Skeletal muscle tissue (tissue), 4 donors: ENCODE data around the gene FAXC. TPM values are rescaled to one million over a fixed set of nuclear protein-coding genes. Genes with fewer than 3 reads are reported as not detected.

Experiments used
- H3K27ac ChIP-seq: one replicate; pipeline ENCODE4 v1.7.0; 2013; ENCODE audit warnings: mild to moderate bottlenecking, low read depth, low read length, inconsistent platforms
- H3K27me3 ChIP-seq, 3 donors: one replicate each; pipeline ENCODE4 v1.7.0; 2013; ENCODE audit warnings: low read length in 3 of 3; ENCODE audit not compliant: control insufficient read depth in 3 of 3, insufficient read depth in 3 of 3
- H3K36me3 ChIP-seq, 3 donors: one replicate each; pipeline ENCODE4 v1.7.0; 2013; ENCODE audit warnings: low read length in 3 of 3; ENCODE audit not compliant: control insufficient read depth in 3 of 3, insufficient read depth in 3 of 3
- H3K4me1 ChIP-seq, 3 donors: one replicate each; pipeline ENCODE4 v1.7.0; 2013; ENCODE audit warnings: low read length in 3 of 3, mild to moderate bottlenecking in 3 of 3; ENCODE audit not compliant: control insufficient read depth in 3 of 3, insufficient read depth in 3 of 3
- H3K4me3 ChIP-seq, 3 donors: one replicate each; pipeline ENCODE4 v1.7.0; 2013; ENCODE audit warnings: low read length in 3 of 3
- H3K9ac ChIP-seq, 3 donors: one replicate each; pipeline ENCODE4 v1.7.0; 2013; ENCODE audit warnings: low read length in 3 of 3, mild to moderate bottlenecking in 3 of 3, moderate library complexity in 2 of 3, low read depth in 1 of 3
- H3K9me3 ChIP-seq, 3 donors: one replicate each; pipeline ENCODE4 v1.7.0; 2013; ENCODE audit warnings: low read length in 3 of 3; ENCODE audit not compliant: control insufficient read depth in 3 of 3
- total RNA-seq: library from RNA; depleted of rRNA; stranded (reverse); fragments of >200 nt; gene quantifications from one replicate; pipeline ENCODE4 v1.2.3, GENCODE V29; 2014
- donor health status: Osteomylitis.

Gene FAXC
- 4.2 TPM for total RNA-seq

DNA sequence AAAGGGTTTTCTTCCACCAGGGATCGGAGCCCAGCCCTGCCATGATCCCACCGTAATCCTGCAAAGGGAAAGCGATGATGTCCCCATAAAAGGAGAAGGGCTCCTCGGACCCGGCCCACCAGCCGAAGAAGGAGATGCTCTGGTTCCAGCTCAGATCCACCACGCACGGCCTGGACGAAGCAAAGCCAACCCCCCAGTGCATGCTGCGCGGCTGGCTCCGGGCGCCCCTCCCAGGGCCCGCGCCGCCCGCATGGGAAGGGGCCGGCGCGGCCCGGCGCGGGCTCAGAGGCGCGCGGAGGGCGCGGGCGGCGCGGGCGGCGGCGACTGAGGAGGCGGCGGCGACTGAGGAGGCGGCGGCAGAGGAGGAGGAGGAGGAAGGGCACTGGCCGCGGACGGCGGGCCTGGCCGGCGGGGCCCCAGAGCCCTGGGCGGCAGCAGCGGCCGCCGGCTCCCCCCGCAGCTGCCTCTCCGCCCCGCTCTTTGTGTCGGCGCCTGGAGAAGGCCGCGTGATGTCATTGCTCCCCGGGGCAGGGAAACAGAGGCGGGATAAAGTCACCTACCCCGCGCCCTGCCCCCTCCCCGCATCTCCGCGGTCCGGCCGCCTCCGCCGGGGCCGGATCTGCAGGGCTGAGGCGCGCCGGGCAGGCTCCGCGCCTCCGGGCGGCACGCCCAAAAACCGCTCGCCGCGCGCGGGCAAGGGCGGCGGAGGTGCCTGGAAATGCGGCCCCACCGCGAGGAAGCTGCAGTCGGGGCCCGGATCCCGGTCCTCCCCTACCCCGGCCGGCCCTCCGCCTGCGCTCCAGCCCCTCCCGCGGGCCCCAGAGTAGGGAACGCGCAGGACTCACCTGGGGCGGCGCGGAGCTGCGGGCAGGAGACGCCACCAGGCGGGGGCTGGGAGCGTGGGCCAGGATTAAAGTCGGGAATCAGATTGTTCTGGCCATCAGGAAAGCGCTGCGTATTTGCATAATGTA, at the start of gene FAXC:
Gene FAXC, minus strand, starts transcription at position 504 of the 971 bp plus-strand sequence. Its CDS starts 302 bp downstream, at position 202.
- no peak within 1 kb of the TSS for H3K27ac ChIP-seq
- H3K36me3 ChIP-seq, result no peaks in the 10 kb centered on the region
- H3K27me3 ChIP-seq, result peaks cover 15 to 46% (median 35%) of the 10 kb centered on the region in 3 donors
- H3K4me3 ChIP-seq, result peak within 1 kb of the TSS; percentile 27 to 58 (median 57)
- H3K9me3 ChIP-seq, result no peaks in the 10 kb centered on the region
- peaks cover 0 to 3% (median 2%) of the 10 kb centered on the region in 3 donors for H3K4me1 ChIP-seq
- peak within 1 kb of the TSS in 1 of 3 donors; percentile 50 for H3K9ac ChIP-seq

DNA sequence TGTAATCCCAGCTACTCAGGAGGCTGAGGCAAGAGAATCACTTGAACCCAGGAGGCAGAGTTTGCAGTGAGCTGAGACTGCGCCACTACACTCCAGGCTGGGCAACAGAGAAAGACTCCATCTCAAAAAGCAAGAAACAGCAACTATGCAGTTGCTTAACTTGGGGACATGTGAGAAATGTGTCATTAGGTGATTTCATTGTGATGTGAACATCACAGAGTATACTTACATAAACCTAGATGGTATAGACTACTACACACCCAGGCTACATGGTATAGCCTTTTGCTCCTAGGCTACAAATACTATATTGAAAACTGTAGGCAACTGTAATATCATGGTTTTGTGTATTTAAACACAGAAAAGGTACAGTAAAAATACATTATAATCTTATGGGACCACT, 47.8 kb upstream of the FAXC start:
- Histone ChIP-seq H3K4me3 (no peak overlapping the region), H3K9ac (no peak overlapping the region), H3K27ac (no peak overlapping the region), H3K9me3 (no peaks in the 10 kb centered on the region), H3K4me1 (no peaks in the 10 kb centered on the region), H3K36me3 (peaks cover 15 to 41% (median 39%) of the 10 kb centered on the region in 3 donors), H3K27me3 (no peaks in the 10 kb centered on the region)

DNA sequence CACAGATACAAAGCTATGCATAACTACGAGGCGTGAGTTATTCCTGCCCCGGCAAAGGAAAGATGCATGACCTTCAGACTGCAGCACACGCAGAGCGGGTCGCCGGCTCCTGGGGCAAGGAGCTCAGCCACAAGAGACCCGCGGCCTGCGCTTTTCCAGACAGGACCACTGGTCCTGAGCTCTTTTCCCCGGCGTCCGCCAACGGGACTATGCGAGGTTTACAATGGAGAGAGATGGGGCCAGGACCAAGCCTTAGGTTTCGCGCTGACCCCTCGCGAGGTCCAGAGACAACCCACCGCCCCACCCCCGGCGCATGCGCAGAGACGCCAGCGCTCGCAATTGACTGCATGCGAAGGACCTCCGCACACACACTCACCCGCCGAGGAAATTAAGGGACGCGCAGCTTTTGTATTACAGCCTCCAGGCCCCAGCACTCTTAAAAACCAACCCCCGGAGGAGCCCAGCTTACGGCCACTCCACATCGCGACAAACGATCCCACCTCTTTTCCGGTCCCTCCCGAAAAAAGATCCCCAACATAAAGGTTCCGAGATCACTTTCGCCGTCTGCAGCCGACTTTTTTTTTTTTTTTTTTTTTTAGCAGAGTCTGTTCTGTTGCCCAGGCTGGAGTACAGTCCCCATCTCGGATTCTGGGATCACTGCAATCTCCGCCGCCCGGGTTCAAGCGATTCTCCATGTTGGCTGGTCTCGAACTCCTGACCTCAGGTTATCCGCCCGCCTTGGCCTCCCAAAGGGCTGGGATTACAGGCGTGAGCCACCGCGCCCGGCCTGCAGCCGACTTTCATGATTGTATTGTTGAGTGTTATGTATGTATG, 44.4 kb upstream of the FAXC start, which contains the start of gene COQ3:
Gene COQ3, minus strand, starts transcription at position 498 of the 834 bp plus-strand sequence. Its CDS starts 16 bp downstream, at position 482.
- Histone ChIP-seq H3K4me1 (no peaks in the 10 kb centered on the region), H3K4me3 (peak within 1 kb of the TSS; percentile 90 to 95 (median 95)), H3K9me3 (no peaks in the 10 kb centered on the region), H3K9ac (peak within 1 kb of the TSS; percentile 86 to 94 (median 91)), H3K36me3 (peaks cover 3 to 13% (median 6%) of the 10 kb centered on the region in 3 donors), H3K27me3 (no peaks in the 10 kb centered on the region), H3K27ac (peak within 1 kb of the TSS; percentile 70)

DNA sequence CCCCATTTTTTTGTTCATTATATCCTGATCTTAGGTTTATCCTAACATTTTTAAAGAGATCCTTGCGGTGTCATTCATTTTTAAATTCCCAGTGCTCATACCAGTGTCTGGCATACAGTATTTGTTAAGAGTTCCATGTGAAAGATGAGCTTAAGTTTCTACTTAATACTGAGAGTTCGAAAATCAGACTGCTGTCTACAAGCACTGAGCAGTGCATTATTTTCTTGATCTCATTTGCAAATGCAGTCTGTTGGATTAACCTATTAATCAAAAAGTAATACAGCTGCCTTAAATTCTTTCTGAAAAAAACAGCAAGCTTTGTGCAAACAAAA, 43.9 kb upstream of the FAXC start:
- Histone ChIP-seq H3K27ac (no peak overlapping the region), H3K27me3 (no peaks in the 10 kb centered on the region), H3K9ac (peak overlapping the region; percentile 86 to 94 (median 91)), H3K4me1 (no peaks in the 10 kb centered on the region), H3K36me3 (peaks cover under 1 to 9% (median 3%) of the 10 kb centered on the region in 3 donors), H3K4me3 (peak overlapping the region; percentile 90 to 95 (median 95)), H3K9me3 (no peaks in the 10 kb centered on the region)

DNA sequence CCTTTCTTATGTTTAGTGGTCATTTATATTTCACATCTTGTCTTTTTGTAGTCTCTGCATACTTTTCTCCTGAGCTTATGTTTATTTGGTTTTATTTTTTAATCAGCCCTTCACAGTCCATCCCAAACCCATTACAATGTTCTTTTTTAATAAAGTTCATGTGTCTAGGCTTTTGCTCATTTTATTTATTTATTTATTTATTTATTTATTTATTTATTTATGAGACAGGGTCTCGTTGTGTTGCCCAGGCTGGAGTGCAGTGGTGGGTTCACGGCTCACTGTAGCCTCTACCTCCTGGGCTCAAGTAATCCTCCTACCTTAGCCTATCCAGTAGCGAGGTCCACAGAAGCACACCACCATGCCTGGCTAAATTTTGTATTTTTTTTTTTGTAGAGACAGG, 41.4 kb upstream of the FAXC start:
- no peak overlapping the region for H3K9ac ChIP-seq
- no peaks in the 10 kb centered on the region for H3K27me3 ChIP-seq
- no peaks in the 10 kb centered on the region for H3K36me3 ChIP-seq
- no peak overlapping the region for H3K4me3 ChIP-seq
- no peaks in the 10 kb centered on the region for H3K4me1 ChIP-seq
- no peak overlapping the region for H3K27ac ChIP-seq
- no peaks in the 10 kb centered on the region for H3K9me3 ChIP-seq

DNA sequence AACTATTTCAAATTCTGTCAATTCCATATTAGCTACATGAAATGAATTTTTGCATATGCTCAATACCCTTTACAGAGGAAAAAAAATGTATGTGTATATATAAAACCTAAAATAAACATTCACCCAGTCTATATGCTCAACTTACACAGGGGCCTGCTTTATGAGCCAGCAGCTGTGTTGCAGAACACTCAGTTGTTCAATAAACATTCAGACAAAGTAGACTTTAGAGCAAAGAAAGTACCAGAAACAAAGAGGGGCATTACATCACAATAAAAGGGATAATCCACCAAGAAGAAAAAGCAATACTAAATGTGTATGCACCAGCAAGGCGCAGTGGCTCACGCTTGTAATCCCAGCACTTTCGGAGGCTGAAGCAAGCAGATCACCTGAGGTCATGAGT, 35.0 kb upstream of the FAXC start:
- Histone ChIP-seq H3K4me3 (no peak overlapping the region), H3K27me3 (no peaks in the 10 kb centered on the region), H3K4me1 (no peaks in the 10 kb centered on the region), H3K9ac (no peak overlapping the region), H3K36me3 (peaks cover 0 to 4% (median 2%) of the 10 kb centered on the region in 3 donors), H3K9me3 (no peaks in the 10 kb centered on the region), H3K27ac (no peak overlapping the region)

DNA sequence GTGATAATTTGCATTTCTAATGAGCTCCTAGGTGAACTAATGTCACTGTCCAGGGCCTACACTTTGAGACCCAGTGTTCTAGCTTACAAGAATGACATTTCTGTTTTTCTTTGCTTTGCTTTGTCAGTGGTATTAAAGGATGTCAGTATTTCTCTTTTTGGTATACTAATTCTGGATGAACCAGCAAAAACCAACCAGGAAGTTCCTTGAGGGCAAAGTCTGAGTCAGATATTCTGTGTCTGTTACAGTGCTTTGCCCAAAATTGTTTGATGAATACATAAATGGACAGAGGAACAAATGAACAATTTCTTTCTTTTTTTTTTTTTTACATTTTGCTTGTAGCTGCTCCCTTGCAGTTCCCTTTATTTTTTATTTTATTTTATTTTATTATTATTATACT, 29.2 kb upstream of the FAXC start:
- H3K9me3 ChIP-seq, result no peaks in the 10 kb centered on the region
- no peaks in the 10 kb centered on the region for H3K4me1 ChIP-seq
- no peak overlapping the region for H3K9ac ChIP-seq
- H3K27ac ChIP-seq, result no peak overlapping the region
- H3K4me3 ChIP-seq, result no peak overlapping the region
- H3K27me3 ChIP-seq, result no peaks in the 10 kb centered on the region
- H3K36me3 ChIP-seq, result peaks cover 0 to 7% (median 4%) of the 10 kb centered on the region in 3 donors

DNA sequence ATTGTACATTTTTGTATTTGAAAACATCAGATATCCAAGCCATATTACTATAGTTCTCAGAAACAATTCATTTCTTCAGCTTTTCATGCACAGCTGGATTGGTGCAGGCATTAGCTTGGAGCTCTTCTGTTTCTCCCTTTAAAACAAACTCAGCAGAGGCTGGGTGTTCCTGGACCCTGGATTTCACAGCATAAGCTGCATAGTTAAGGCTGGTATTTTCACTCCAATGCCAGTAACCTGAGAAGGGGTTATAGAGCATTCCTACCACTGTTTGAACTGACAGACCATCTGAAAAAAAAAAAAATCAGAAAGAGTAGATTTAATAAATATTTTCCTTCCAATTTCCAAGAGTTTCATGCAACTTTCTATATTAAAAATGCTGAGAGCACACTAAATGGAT, 20.1 kb upstream of the FAXC start:
- Histone ChIP-seq H3K27ac (no peak overlapping the region), H3K27me3 (no peaks in the 10 kb centered on the region), H3K36me3 (peaks cover 0 to 6% (median 2%) of the 10 kb centered on the region in 3 donors), H3K9ac (no peak overlapping the region), H3K9me3 (no peaks in the 10 kb centered on the region), H3K4me1 (no peaks in the 10 kb centered on the region), H3K4me3 (no peak overlapping the region)

DNA sequence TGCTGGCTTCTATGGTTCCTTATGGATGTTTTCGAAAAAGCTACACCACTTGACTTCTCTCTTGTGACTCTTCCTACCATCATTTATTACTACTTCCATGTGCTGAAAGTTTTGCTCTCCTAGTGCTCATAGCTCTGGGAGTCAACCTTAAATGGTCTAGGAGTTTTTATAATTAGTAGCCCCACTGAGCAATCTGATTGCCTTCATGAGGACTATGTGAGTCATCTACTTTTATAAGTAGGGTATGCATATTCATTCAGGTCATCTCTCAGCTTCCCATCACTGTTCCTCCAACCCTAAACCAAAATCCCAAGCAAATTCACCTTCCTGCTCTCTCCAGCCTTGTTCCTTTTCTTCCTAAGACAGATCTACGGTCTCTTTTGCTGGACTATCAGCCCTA, 17.4 kb upstream of the FAXC start:
- no peak overlapping the region for H3K4me3 ChIP-seq

More for the DNA sequence above, 17.4 kb upstream of the FAXC start:
- no peaks in the 10 kb centered on the region for H3K4me1 ChIP-seq
- no peak overlapping the region for H3K9ac ChIP-seq
- H3K27ac ChIP-seq, result no peak overlapping the region
- H3K9me3 ChIP-seq, result no peaks in the 10 kb centered on the region
- H3K27me3 ChIP-seq, result no peaks in the 10 kb centered on the region
- H3K36me3 ChIP-seq, result peaks cover 0 to 6% (median 2%) of the 10 kb centered on the region in 3 donors
